ENCODE measurements around the gene ZP3.
"Not testable (repeated sequence)": the region's sequence is repeated elsewhere in the genome, so short reads cannot be mapped to it uniquely, and the experiment has no call there.

The ZP3 gene

DNA sequence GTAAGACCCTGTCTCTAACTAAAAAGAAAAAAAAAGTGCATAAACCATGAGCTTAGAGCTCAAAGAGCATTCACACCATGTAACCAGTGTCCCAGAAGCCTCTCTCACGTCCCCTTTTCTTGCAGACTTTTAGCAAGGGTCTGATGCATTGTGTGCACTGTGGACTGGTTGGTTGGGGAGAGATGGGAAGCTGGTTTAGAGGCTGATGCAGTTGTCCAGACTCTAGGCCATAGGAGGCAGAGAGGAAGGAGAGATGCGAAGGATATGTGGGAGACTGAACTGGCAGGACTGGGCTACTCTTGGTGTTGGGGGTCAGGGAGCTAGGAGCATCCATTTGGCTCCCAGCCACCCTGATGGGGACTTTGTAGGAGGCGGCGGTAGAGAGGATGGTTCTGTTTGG lies 17.0 kb upstream of the ZP3 start:
- no peak for DNase-seq

DNA sequence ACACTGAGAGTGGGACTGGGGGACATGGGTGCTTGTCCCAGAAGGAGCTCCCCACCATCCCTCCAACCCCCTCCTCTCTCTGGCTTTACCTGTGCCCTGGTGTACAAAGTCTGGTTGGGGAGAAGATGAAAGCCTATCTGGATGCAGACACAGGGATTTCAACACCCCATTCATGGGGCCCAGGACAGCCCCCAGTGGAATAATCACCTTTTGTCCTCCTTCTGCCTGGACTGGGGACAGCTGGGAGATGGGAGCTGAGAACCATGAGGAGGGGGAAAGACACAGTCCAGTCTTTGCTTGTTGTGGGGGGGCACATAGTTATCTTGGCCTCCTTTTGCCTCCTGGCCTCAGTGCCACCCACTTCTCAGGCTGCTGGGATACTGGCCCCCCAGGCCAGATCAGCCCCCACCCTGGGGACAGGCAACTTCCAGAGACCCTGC lies 16.6 kb upstream of the ZP3 start:
- no peak for DNase-seq

DNA sequence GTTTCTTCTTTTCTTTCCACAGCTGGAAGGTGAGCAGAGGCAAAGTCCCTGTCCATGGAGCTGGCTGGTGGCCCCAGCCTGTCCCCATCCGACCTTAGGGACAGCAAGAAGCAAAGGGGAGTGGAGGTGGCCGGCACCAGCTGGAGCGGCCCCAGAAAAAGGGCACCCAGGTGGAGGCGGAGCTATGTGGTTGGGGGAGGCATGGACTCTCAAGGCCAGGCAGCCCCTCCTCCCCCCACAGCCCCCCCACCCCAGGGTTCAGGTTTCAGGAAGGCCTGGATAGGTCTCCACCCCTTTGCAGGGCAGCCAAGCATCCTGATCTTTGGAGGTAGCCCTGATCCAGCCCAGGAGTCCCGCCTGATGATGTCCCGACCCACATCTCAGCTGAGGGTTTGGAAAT lies 15.2 kb upstream of the ZP3 start, which contains the start of gene SSC4D:
Gene SSC4D, minus strand, starts transcription at position 161 of the 400 bp plus-strand sequence. CDS start 5,258 bp downstream, outside the sequence.
- DNase-seq: no peak

DNA sequence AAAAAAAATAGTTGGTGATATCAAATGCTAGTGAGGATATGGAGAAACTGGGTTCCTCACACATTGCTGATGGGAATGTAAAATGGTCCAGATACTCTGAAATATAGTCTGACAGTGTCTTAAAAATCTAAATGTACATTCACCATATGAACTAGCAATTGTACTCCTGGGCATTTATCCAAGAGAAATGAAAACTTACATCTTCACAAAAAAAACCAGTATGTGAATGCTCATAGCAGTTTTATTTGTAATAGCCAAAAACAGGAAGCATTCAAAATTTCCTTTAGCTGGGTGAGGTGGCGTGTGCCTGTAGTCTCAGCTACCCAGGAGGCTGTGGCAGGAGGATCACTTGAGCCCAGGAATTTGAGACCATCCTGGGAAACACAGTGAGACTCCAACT lies 13.1 kb upstream of the ZP3 start:
- no peak for DNase-seq

DNA sequence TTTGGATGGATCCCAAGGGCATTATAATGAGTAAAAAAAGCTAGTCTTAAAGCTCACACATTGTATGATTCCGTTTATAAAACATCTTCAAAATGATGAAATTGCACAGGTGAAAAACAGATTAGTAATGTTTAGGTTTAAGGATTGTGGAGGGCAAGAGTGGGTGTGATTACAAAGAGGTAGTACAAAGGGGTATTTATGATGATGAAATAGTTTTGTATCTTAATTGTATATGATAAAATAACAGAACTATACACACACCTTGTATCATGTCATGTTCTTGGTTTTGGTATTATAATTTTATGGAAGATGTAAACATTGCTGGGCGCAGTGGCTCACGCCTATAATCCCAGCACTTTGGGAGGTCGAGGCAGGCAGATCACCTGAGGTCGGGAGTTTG lies 12.5 kb upstream of the ZP3 start:
- DNase-seq: no peak

DNA sequence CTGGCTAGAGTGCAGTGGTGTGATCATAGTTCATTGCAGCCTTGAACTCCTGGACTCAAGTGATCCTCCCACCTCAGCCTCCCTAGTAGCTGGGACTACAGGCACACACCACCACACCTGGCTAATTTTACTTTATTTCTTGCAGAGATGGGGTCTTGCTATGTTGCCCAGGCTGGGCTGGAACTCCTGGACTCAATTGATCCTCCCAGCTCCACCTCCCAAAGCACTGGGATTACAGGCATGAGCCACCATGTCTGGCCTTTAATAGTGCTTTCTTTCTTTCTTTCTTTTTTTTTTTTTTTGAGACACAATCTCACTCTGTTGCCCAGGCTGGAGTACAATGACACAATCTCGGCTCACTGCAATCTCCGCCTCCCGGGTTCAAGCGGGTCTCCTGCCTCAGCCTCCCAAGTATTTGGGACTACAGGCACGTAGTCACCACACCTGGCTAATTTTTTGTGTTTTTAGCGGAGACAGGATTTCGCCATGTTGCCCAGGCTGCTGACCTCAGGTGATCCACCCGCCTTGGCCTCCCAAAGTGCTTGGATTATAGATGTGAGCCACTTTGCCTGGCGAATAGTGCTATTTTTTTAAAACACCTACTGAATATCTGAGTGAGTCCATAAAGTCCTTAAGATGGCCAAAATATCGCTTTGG lies 7.0 kb upstream of the ZP3 start:
- DNase-seq: not testable (repeated sequence)

DNA sequence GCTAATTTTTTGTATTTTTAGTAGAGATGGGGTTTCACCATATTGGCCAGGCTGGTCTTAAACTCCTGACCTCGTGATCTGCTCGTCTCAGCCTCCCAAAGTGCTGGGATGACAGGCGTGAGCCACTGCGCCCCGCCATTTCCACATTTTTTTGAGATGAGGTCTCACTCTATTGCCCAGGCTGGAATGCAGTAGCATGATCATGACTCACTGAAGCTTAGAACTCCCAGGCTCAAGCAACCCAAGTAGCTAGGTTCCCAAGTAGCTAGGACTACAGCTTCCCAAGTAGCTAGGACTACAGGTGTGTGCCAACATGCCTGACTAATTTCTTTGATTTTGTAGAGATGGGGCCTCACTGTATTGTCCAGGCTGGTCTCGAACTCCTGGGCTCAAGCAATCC lies 3.7 kb upstream of the ZP3 start:
- not testable (repeated sequence) for DNase-seq

DNA sequence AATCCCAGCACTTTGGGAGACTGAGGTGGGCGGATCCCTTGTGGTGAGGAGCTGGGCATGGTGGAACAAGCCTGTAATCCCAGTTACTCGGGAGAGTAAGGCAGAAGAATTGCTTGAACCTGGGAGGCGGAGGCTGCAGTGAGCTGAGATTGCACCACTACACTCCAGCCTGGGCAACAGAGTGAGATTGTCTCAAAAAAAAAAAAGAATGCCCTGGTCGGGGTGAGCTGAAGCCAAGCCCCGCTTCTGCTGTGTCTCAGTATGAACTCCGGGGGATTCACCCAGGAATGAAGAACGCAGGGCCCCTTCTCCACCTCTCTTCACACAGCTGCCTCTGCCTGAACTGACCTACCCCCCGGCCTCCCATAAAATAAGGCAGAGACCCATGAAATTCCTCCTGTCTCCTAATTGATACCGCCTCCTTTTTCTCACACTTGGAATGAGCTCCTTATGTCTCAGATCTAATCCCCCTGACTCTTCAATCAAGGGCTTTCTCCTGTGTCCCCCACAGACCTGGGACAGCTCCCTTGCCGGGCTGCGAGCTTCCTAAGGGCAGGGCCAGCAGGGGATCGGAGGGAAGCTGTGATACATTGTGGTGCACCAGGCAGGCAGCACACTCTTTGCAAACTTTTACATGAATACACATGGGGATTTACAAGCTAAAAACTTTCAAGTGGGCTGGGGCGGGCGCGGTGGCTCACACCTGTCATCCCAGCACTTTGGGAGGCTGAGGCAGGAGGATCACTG lies 911 bp upstream of the ZP3 start:
- DNase-seq: no peak

DNA sequence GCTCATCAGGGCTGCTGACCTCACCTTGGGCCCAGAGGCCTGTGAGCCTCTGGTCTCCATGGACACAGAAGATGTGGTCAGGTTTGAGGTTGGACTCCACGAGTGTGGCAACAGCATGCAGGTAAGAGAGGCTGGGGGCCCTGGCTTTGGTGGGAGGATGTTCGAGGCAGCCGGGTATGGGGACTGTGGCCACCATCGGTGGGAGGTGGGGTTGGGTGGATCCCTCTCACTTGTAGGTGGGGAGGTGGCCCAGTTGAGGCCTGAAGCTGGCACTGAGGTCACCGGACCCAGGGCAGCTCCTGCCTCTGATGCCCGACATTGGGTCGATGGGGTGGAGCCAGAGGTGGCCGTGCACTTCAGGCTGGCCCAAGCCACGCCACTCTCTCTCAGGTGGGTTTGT lies 406 bp downstream of the ZP3 start:
- DNase-seq: no peak

DNA sequence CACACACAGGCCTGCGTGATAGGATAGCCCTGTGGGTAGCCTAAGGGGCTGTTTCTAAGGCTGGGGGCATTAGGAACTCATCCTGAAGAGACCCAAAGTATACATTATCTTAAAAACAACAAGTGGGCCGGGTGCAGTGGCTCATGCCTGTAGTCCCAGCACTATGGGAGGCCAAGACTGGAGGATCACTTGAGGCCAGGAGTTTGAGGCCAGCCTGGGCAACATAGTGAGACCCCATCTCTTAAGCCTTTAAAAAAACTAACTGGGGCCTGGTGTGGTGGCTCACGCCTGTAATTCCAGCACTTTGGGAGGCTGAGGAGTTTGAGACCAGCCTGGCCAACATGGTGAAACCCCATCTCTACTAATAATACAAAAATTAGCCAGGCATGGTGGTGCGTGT lies 808 bp downstream of the ZP3 start:
- DNase-seq: not testable (repeated sequence)

DNA sequence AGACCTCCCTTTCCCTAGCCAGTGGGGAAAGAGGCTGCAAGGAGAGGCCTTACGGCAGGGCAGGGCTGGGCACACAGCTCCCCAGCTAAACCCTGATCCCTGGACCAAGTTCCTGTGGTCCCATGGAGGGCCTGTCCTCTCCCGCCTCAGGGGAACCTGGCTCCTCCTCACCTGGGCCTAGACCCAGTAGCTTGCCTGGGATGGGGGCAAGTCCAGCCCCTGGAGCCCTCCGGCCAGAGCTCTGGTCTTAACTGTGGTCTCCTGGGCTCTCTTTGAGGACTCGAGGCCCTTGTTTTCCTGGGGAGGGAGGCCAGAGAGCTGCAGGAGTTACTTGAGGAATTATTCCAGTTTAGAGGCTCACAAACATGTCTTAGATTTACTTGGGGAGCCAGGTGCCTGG lies 1.5 kb downstream of the ZP3 start:
- no peak for DNase-seq

DNA sequence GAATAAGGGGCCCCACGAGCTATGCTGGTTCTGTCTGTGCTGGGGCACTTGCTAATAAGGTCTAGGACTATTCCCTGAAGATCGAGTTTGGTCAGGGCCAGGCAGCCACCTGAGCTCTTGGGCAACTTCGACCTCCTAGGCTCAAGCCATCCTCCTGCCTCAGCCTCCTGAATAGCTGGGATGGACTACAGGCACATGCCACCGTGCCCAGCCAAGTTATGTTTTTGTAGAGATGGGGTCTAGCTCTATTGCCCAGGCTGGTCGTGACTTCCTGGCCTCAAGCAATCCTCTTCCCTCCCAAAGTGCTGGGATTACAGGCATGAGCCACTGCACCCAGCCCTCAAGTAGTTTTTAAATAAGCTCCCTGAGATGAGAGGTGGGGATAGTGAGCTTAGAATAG lies 2.9 kb downstream of the ZP3 start:
- DNase-seq: no peak

DNA sequence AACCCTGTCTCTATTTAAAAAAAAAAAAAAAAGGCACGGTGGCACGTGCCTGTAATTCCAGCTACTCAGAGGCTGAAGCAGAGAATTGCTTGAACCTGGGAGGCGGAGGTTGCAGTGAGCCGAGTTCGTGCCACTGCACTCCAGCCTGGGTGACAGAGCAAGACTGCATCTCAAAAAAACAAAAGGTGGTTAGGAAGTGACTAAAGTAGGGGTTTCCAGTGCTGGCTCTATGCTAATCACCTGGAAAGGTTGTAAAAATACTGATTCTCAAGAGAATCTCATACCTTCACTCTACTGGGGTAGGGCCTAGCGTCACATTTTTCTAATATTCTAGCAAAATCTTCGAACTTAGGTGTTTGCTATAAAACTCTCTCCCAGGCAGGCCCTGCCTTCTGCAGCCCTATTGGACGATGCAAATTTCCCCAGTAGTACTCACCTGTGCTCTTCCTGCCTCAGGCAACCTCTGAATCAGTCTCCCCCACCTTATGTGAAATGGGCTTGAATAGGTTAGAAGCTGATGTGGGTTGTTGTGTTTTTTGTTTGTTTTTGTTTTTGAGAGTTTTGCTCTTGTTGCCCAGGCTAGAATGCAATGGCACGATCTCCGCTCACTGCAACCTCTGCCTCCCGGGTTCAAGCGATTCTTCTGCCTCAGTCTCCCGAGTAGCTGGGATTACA lies 3.5 kb downstream of the ZP3 start:
- DNase-seq: no peak

DNA sequence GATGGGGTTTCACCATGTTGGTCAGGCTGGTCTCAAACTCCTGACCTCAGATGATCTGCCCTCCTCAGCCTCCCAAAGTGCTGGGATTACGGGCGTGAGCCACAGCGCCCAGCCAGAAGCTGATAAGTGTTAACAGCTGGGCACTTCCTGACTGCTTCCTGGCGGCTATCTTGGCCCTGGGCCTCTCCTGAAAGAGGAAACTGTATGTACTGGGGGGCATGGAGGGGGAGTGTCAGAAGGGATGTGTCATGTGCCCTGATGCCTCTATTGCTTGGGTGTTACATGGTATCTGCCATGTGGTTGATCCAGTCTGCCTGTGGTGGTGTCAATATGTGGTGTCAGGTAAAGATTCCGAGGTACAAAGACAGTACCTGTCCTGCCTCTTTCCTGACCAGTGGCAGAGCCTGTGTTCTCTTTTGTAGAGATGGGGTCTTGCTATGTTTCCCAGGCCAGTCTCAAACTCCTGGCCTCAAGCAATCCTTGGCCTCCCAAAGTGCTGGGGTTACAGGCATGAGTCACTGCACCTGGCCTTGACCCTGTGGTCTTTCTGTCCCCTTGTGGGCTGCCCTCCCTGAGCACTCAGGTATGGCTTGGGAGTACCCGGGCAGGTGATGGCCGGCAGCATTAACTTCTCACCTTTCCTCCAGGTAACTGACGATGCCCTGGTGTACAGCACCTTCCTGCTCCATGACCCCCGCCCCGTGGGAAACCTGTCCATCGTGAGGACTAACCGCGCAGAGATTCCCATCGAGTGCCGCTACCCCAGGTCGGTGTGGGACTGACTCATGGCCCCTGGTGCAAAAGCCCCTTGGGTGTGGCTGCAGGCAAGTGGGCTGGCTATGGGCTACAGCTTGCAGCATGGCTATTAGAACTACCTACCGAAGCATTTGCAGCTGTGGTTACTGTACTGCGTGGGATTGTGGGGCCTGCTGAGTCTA lies 4.4 kb downstream of the ZP3 start:
- DNase-seq: no peak

DNA sequence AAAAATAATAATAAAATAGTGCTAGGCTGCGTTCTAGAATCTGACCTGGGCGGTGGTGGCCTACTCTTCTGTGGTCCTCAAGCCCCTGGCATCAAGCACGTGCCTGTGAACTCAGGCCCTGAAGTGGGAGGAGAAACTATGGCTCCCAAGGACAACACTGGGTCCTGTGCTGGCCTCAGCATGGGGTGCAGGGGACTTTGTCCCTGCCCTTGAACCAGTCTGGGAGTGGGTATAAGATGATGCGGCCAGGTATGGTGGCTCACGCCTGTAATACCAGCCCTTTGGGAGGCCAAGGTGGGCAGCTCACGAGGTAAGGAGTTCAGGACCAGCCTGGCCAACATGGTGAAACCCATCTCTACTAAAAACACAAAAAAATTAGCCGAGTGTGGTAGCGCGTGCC lies 5.5 kb downstream of the ZP3 start:
- no peak for DNase-seq

DNA sequence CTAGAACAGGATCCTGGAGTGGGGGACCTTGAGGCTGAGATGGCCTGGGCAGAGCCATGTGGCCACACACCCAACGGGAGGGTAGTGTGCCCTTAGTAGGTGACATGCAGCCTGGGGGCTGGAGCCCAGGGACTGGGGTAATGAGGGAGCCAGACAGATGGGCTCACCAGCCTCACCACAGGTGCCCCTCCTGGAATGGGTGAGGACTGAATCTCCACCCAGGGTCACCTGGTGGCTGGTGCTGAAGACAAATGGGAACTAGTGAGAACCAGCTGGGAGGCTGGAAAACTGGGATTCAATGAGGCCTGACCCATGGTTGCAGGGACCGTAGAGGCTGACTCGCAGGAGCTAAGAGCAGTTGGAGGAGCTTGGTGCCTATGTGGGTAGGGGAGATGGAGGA lies 6.1 kb downstream of the ZP3 start:
- DNase-seq: no peak

DNA sequence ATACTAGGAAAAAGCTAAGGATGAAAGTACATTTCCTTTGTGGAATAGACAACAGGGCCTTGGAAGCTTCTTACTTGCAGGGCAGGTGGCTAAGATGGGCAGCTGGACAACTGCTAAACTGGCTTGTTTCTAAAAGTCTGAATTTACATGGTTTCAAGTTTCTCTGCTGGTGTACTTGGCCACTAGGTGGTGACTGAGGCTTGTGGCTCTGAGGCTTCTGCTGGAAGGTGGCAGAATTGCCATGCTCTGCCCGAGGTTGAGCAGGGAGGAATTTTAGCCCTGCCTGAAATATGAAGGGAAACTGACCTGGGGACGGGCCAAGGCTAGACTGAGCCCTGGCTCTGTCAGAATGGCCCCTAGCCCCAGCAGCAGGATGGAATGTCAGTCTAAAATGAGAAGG lies 13.1 kb downstream of the ZP3 start:
- DNase-seq: peak; percentile 50

DNA sequence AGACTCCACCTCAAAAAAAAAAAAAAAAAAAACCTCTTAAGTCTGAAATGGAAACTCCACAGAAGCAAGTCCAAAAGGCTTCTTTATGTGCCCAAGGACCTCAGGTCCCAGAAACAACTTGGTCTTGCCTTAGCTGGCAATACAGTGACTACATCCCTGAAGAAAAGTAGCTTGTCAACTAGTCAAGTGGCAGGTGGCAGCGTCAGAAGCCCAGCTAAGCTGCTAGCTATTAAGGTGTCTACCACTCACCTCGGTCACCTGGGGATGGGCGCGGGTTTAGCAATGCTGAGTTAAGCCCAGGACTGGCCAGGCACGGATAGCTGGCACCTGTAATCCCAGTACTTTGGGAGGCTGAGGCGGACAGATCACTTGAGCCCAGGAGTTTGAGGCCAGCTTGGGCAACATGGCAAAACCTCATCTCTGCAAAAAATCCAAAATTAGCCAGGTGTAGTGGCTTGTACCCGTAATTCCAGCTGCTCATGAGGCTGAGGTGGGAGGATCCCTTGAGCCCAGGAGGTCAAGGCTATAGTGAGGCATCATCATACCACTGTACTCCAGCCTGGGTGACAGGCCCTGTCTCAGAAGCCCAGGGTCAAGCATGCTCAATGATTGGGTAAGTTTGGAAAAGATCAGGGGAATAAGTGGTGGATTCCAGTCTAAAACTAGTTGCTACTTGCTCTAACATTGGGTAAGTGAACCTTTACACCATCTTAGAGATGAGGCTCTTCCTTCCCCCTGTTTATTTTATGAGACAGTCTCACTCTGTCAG lies 14.6 kb downstream of the ZP3 start:
- DNase-seq: not testable (repeated sequence)

DNA sequence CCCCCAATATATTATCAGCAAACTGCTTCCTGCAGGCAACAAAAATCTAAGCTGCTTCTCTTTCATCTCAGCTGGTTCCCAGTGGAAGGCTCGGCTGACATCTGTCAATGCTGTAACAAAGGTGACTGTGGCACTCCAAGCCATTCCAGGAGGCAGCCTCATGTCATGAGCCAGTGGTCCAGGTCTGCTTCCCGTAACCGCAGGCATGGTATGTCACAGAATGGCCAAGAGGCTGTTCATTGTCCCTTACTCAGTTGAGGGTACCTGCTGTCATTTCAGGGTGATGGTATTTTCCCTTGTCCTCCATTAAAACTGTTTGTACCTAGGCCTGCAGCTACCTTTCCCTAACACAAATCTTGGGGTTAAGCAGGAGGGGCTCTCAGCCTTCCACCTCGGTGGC lies 15.7 kb downstream of the ZP3 start:
- not testable (repeated sequence) for DNase-seq

DNA sequence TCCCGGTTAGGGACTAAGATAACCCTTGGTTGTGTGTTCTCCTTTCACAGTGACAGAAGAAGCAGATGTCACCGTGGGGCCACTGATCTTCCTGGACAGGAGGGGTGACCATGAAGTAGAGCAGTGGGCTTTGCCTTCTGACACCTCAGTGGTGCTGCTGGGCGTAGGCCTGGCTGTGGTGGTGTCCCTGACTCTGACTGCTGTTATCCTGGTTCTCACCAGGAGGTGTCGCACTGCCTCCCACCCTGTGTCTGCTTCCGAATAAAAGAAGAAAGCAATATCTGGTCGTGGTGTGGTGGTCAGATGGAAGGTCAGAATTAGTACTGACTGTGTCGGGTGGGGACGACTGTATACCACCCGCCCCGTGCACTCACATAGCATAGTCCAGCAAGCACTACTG lies 17.0 kb downstream of the ZP3 start:
- not testable (repeated sequence) for DNase-seq

DNA sequence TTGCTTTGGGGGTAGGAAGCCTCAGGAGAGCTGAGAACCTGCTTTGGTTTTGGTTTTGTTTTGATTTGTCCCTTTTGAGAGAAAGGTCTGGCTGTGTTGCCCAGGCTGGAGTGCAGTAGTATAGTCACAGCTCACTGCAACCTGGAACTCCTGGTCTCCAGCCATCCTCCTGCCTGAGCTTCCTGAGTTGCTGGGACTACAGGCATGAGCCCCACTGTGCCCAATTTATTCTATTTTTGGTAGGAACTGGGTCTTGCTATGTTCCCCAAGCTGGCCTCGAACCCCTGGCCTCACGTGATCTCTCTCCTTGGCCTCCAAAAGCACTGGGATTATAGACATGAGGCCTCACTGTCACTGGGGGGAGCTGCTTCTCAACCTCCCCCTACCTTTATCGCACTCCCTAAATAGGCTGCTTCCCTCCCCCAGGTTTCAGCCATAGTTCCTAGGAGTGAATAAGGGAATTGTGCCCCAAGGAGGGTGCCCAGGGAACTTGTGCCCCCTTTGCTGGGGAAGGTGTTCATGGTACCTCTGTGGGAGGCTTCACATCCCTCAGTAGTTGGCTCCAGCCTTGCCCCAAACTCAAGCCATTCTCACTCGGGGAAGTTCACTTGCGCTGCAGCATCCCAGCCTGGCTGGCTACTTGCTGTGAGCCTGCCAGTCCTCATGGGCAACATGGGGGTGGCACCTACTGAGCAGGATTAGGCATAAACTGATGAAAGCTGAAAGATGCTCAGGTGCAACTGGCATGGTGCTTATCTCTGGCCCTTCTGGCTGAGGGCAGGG lies 18.1 kb downstream of the ZP3 start:
- not testable (repeated sequence) for DNase-seq

All from activated naive CD4-positive, alpha-beta T cell treated with Interleukin-2 at 50 U/mL for 16 hours (primary cell).